ENCODE data around the gene KCNK2. TPM values are rescaled to one million over a fixed set of nuclear protein-coding genes. Genes with fewer than 3 reads are reported as not detected.

The KCNK2 gene
- total RNA-seq, 1 donor from 2014 or later, result 4.8 TPM

- Mint-ChIP-seq H3K9me3 (no peaks in the 10 kb centered on the region), H3K36me3 (ENCODE audit: low read depth) (no peaks in the 10 kb centered on the region), H3K4me1 (no peaks in the 10 kb centered on the region), H3K27me3 (ENCODE audit: low read depth) (no peaks in the 10 kb centered on the region), H3K4me3 (no peak overlapping the region), H3K27ac (ENCODE audit: unreplicated experiment) (no peak overlapping the region)
- no peak for DNase-seq (ENCODE audit: low read depth, low spot score)
- no peak for TF ChIP-seq CTCF (conservative IDR thresholded peaks at IDR 0.05)
These were observed 13.0 kb downstream of the KCNK2 start for GRCh38 chr1:215095524-215095923.

GRCh38 chr1:215101511-215101910 is 19.0 kb downstream of the KCNK2 start:
- Mint-ChIP-seq H3K27ac (ENCODE audit: unreplicated experiment) (no peak overlapping the region), H3K36me3 (ENCODE audit: low read depth) (peaks cover 3% of the 10 kb centered on the region), H3K9me3 (no peaks in the 10 kb centered on the region), H3K27me3 (ENCODE audit: low read depth) (no peaks in the 10 kb centered on the region), H3K4me3 (no peak overlapping the region), H3K4me1 (no peaks in the 10 kb centered on the region)
- TF ChIP-seq CTCF (conservative IDR thresholded peaks at IDR 0.05), result no peak
- DNase-seq (ENCODE audit: low read depth, low spot score), result no peak

GRCh38 chr1:215104283-215104682 is 21.7 kb downstream of the KCNK2 start:
- TF ChIP-seq CTCF (conservative IDR thresholded peaks at IDR 0.05), result no peak
- Mint-ChIP-seq H3K27ac (ENCODE audit: unreplicated experiment) (no peak overlapping the region), H3K36me3 (ENCODE audit: low read depth) (peaks cover 9% of the 10 kb centered on the region), H3K27me3 (ENCODE audit: low read depth) (no peaks in the 10 kb centered on the region), H3K4me1 (no peaks in the 10 kb centered on the region), H3K4me3 (no peak overlapping the region), H3K9me3 (peaks cover 5% of the 10 kb centered on the region)
- no peak for DNase-seq (ENCODE audit: low read depth, low spot score)

- no peak for TF ChIP-seq CTCF (conservative IDR thresholded peaks at IDR 0.05)
- no peak for DNase-seq (ENCODE audit: low read depth, low spot score)
- H3K9me3 Mint-ChIP-seq, result peaks cover 10% of the 10 kb centered on the region
- H3K27ac Mint-ChIP-seq (ENCODE audit: unreplicated experiment), result no peak overlapping the region
- H3K36me3 Mint-ChIP-seq (ENCODE audit: low read depth), result peaks cover 9% of the 10 kb centered on the region
- no peak overlapping the region for H3K4me3 Mint-ChIP-seq
- no peaks in the 10 kb centered on the region for H3K4me1 Mint-ChIP-seq
- no peaks in the 10 kb centered on the region for H3K27me3 Mint-ChIP-seq (ENCODE audit: low read depth)
These were observed 23.5 kb downstream of the KCNK2 start for GRCh38 chr1:215106067-215106466.

GRCh38 chr1:215109171-215109570 is 26.6 kb downstream of the KCNK2 start:
- no peak for TF ChIP-seq CTCF (conservative IDR thresholded peaks at IDR 0.05)
- H3K27me3 Mint-ChIP-seq (ENCODE audit: low read depth), result no peaks in the 10 kb centered on the region
- no peak overlapping the region for H3K4me3 Mint-ChIP-seq
- H3K9me3 Mint-ChIP-seq, result peaks cover 10% of the 10 kb centered on the region
- peaks cover 9% of the 10 kb centered on the region for H3K36me3 Mint-ChIP-seq (ENCODE audit: low read depth)
- H3K4me1 Mint-ChIP-seq, result no peaks in the 10 kb centered on the region
- H3K27ac Mint-ChIP-seq (ENCODE audit: unreplicated experiment), result no peak overlapping the region
- no peak for DNase-seq (ENCODE audit: low read depth, low spot score)

- H3K4me1 Mint-ChIP-seq, result no peaks in the 10 kb centered on the region
- DNase-seq (ENCODE audit: low read depth, low spot score), result no peak
- no peak overlapping the region for H3K27ac Mint-ChIP-seq (ENCODE audit: unreplicated experiment)
- H3K27me3 Mint-ChIP-seq (ENCODE audit: low read depth), result no peaks in the 10 kb centered on the region
- H3K4me3 Mint-ChIP-seq, result no peak overlapping the region
- no peak for TF ChIP-seq CTCF (conservative IDR thresholded peaks at IDR 0.05)
- peaks cover 5% of the 10 kb centered on the region for H3K36me3 Mint-ChIP-seq (ENCODE audit: low read depth)
- H3K9me3 Mint-ChIP-seq, result peaks cover 10% of the 10 kb centered on the region
These were observed 29.4 kb downstream of the KCNK2 start for GRCh38 chr1:215111916-215112315.

All from neural crest cell (in vitro differentiated cells).